HepG2 (cell line): ENCODE data around the gene LRRTM3. TPM values are rescaled to one million over a fixed set of nuclear protein-coding genes. Genes with fewer than 3 reads are reported as not detected.

ENCODE experiments used
- ATAC-seq: fragments of 200-7000 bp; cut with Tn5 transposase; 3 replicates; pipeline ENCODE4 v1.9.1; 2020; ENCODE audit warnings: mild to moderate bottlenecking, moderate library complexity
- BruUV-seq: library from RNA; stranded (reverse); fragments of 400-500 nt; replicated peaks from 2 replicates; lab custom pipeline; 2021; lab: Mats Ljungman, UMichigan
- CTCF ChIA-PET: fragments of 300-600 bp; formaldehyde crosslinking; extraction: SDS; loops from one replicate; lab custom pipeline; 2021; ENCODE audit warnings: low total read pairs, inconsistent platforms, low intra/inter-chr PET ratio; lab: Yijun Ruan, JAX
- POLR2A ChIA-PET: fragments of 350-600 bp; sonication (Branson Sonifier 250); formaldehyde crosslinking; loops from one replicate; lab custom pipeline; 2020; ENCODE audit warnings: antibody characterized with exemption, inconsistent platforms; lab: Yijun Ruan, JAX
- DNase-seq: peaks from one replicate; pipeline ENCODE4 v3.0.0-alpha.2; 2015; ENCODE audit warnings: low spot score
- FAIRE-seq: peaks from 3 replicates; lab custom pipeline; 2011; peaks lifted over from hg19 to GRCh38; lab: Jason Lieb, UNC
- H2AFZ ChIP-seq: one replicate; pipeline ENCODE4 v1.6.1; 2011; ENCODE audit warnings: low read length, inconsistent platforms
- H3K27ac ChIP-seq: fragments of 300-600 bp; 3 replicates; pipeline ENCODE4 v1.8.0; 2011; ENCODE audit warnings: mixed run types, mild to moderate bottlenecking, mixed read lengths, low read length, inconsistent platforms; ENCODE audit not compliant: insufficient read depth; ENCODE audit errors: extremely low read length
- H3K27me3 ChIP-seq, 2 experiments: fragments of 200-600 bp in 1 of 2; 2 replicates in 1 of 2; 3 replicates in 1 of 2; pipeline versions ENCODE4 v1.6.0 to v1.8.0; 2011; ENCODE audit warnings: low read length in 2 of 2, mild to moderate bottlenecking in 2 of 2, moderate library complexity in 2 of 2, inconsistent platforms in 1 of 2; ENCODE audit not compliant: insufficient read depth in 2 of 2, control insufficient read depth in 1 of 2
- H3K36me3 ChIP-seq, 2 experiments: fragments of 200-600 bp in 1 of 2; replicated peaks in 1 of 2; 2 replicates in 1 of 2; 3 replicates in 1 of 2; pipeline versions ENCODE4 v1.5.1 to v1.8.0; 2011; ENCODE audit warnings: low read length in 2 of 2, inconsistent platforms in 1 of 2; ENCODE audit not compliant: insufficient read depth in 2 of 2, control insufficient read depth in 1 of 2
- H3K4me1 ChIP-seq: 2 replicates; pipeline ENCODE4 v1.5.1; 2012; ENCODE audit warnings: low read length, inconsistent platforms; ENCODE audit not compliant: insufficient read depth
- H3K4me2 ChIP-seq: 2 replicates; pipeline ENCODE4 v1.6.0; 2011; ENCODE audit warnings: low read depth, low read length, inconsistent platforms
- H3K4me3 ChIP-seq, 3 experiments: fragments of 200-600 bp in 1 of 3; sonication (generic), shearing (Covaris generic) in 1 of 3; replicated peaks in 1 of 3; 2 replicates each; pipeline ENCODE4 v1.5.1; 2011 to 2016; ENCODE audit warnings: low read length in 3 of 3, inconsistent platforms in 2 of 3, low read depth in 2 of 3, mild to moderate bottlenecking in 2 of 3, control low read depth in 1 of 3, mixed read lengths in 1 of 3; ENCODE audit not compliant: insufficient read depth in 1 of 3
- H3K79me2 ChIP-seq: one replicate; pipeline ENCODE4 v1.6.1; 2011; ENCODE audit warnings: low read length, inconsistent platforms; ENCODE audit not compliant: insufficient read depth
- H3K9ac ChIP-seq: 2 replicates; pipeline ENCODE4 v1.6.0; 2011; ENCODE audit warnings: mild to moderate bottlenecking, low read depth, low read length, inconsistent platforms; ENCODE audit not compliant: insufficient read depth
- H3K9me3 ChIP-seq: 2 replicates; pipeline ENCODE4 v1.5.1; 2012; ENCODE audit warnings: mild to moderate bottlenecking, low read length
- H4K20me1 ChIP-seq: 2 replicates; pipeline ENCODE4 v1.6.0; 2011; ENCODE audit warnings: inconsistent platforms, mild to moderate bottlenecking, low read length, moderate library complexity; ENCODE audit not compliant: insufficient read depth
- ARID2 ChIP-seq: sonication (generic); formaldehyde crosslinking; IDR thresholded peaks from 2 replicates; pipeline ENCODE4 v1.8.1; 2022; ENCODE audit warnings: mild to moderate bottlenecking, missing genetic modification reagents, borderline replicate concordance
- MIXL1 ChIP-seq: IDR thresholded peaks from 2 replicates; pipeline ENCODE4 v1.6.1; 2016
- MXI1 ChIP-seq: IDR thresholded peaks from 3 replicates; pipeline ENCODE4 v1.6.1; 2012; ENCODE audit warnings: low read depth, low read length, inconsistent platforms, borderline replicate concordance
- NCOA2 ChIP-seq: sonication (generic); formaldehyde crosslinking; IDR thresholded peaks from 2 replicates; pipeline ENCODE4 v1.8.0; 2022; ENCODE audit warnings: inconsistent platforms
- SETDB1 ChIP-seq: sonication (generic); formaldehyde crosslinking; IDR thresholded peaks from 2 replicates; pipeline ENCODE4 v1.5.1; 2020; ENCODE audit warnings: missing genetic modification reagents, mild to moderate bottlenecking, borderline replicate concordance
- SNAPC2 ChIP-seq: sonication (generic); formaldehyde crosslinking; IDR thresholded peaks from 2 replicates; pipeline ENCODE4 v1.8.1; 2022; ENCODE audit warnings: mild to moderate bottlenecking, missing genetic modification reagents
- TCF7L2 ChIP-seq: IDR thresholded peaks from 2 replicates; pipeline ENCODE4 v1.6.1; 2011; ENCODE audit warnings: mild to moderate bottlenecking, low read depth, low read length, moderate library complexity
- YY1 ChIP-seq: IDR thresholded peaks from 2 replicates; pipeline ENCODE4 v1.6.1; 2011; ENCODE audit warnings: low read length, low read depth, moderate library complexity, mild to moderate bottlenecking; ENCODE audit not compliant: insufficient read depth, insufficient replicate concordance
- ZNF230 ChIP-seq: sonication (generic); formaldehyde crosslinking; IDR thresholded peaks from 2 replicates; pipeline ENCODE4 v1.4.0; 2020; ENCODE audit warnings: mild to moderate bottlenecking, missing genetic modification reagents
- ZNF24 ChIP-seq: fragments of 450-650 bp; IDR thresholded peaks from 2 replicates; pipeline ENCODE4 v1.6.1; 2017; ENCODE audit warnings: antibody characterized with exemption, mild to moderate bottlenecking
- ZNF883 ChIP-seq: sonication (generic); formaldehyde crosslinking; IDR thresholded peaks from 2 replicates; pipeline ENCODE4 v1.5.1; 2020; ENCODE audit warnings: mild to moderate bottlenecking, missing genetic modification reagents; ENCODE audit errors: not compliant biosample characterization
- ZSCAN20 ChIP-seq: sonication (generic); formaldehyde crosslinking; IDR thresholded peaks from 2 replicates; pipeline ENCODE4 v1.4.0; 2020; ENCODE audit warnings: missing genetic modification reagents, mild to moderate bottlenecking, borderline replicate concordance
- ZSCAN31 ChIP-seq: sonication (generic); formaldehyde crosslinking; IDR thresholded peaks from 2 replicates; pipeline ENCODE4 v1.5.0; 2020; ENCODE audit warnings: low read depth, mild to moderate bottlenecking, missing genetic modification reagents
- WGBS: methylation state at CpG from one replicate; pipeline ENCODE4 v1.1.6; 2017; ENCODE audit warnings: low lambda C conversion rate; 5-methylcytosine and 5-hydroxymethylcytosine counted together
- in situ Hi-C: cut with HindIII; loops from 2 replicates; pipeline ENCODE4 v1.10.0; 2017; ENCODE audit warnings: low pct_unique_long_range_greater_than_20kb; ENCODE audit not compliant: extremely low pct_ligation_motif_present
- intact Hi-C: fragments of 100-400 bp; cut with micrococcal nuclease; formaldehyde crosslinking; loops from one replicate; pipeline ENCODE4 v1.10.0; 2022; ENCODE audit not compliant: unreplicated experiment
- polyA plus RNA-seq, 8 experiments: library from polyadenylated mRNA; depleted of rRNA in 3 of 8; stranded (reverse) in 7 of 8; unstranded in 1 of 8; fragments of >200 nt; fragmentation: Illumina TruSeq in 4 of 8; extraction: Trizol in 4 of 8; gene quantifications; 2 replicates each; pipeline versions ENCODE4 v1.2.1 to v1.2.3, GENCODE V29; 2011 to 2016; ENCODE audit warnings: low read depth in 4 of 8, missing spikeins in 1 of 8, mixed read lengths in 1 of 8; ENCODE audit not compliant: insufficient read depth in 1 of 8
- total RNA-seq, 5 experiments: library from RNA; depleted of rRNA; stranded (reverse); fragments of >200 nt; fragmentation: Illumina TruSeq; extraction: Trizol; gene quantifications; 2 replicates each; pipeline ENCODE4 v1.2.3, GENCODE V29; 2016; ENCODE audit warnings: low read depth in 1 of 5
- TF ChIP-seq, protein P1 (sequence below): sonication (generic); formaldehyde crosslinking; IDR thresholded peaks from 2 replicates; pipeline ENCODE4 v1.5.1; 2020; ENCODE audit warnings: missing genetic modification reagents, mild to moderate bottlenecking, borderline replicate concordance
- TF ChIP-seq, protein P2 (sequence below): sonication (generic); formaldehyde crosslinking; IDR thresholded peaks from 2 replicates; pipeline ENCODE4 v1.8.1; 2023; ENCODE audit warnings: mild to moderate bottlenecking, moderate library complexity, missing genetic modification reagents
- TF ChIP-seq, protein P3 (sequence below): sonication (generic); formaldehyde crosslinking; conservative IDR thresholded peaks from 2 replicates; pipeline ENCODE4 v1.8.0; 2022; ENCODE audit warnings: mild to moderate bottlenecking, moderate library complexity, missing genetic modification reagents

LRRTM3 gene
- total and polyA plus RNA-seq, 2 of the 13 experiments (the other 11 are each of a cell fraction or from before 2014, with no cell fraction given): not detected

DNA sequence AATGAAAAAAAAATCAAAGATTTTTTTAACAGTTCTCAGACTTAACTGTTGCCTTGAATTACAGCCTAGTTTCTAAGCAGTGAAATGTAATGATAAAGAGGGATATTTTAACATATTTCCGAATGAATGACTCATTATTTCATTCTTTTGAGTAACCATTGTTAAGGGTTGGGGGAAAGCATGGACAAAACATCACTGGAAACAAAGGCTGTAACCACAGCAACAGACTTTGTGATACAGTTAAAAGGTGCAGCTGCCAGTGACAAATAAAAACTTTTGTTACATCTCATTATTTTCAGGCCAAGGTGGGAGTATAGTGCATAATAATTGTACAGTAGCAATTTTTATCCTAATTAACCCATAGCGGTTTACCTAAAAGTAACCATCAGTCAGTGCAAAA is 172.6 kb downstream of the LRRTM3 start:
- no peak for ATAC-seq
- H3K9me3 ChIP-seq: no peaks in the 10 kb centered on the region
- BruUV-seq: no TSS peak
- no peaks in the 10 kb centered on the region for H3K27me3 ChIP-seq
- H2AFZ ChIP-seq: no peak overlapping the region
- CTCF ChIA-PET: no interaction called here
- POLR2A ChIA-PET: no interaction called here
- H3K4me2 ChIP-seq: no peak overlapping the region
- TF ChIP-seq ZSCAN31 (CRISPR knock-in tag): no peak
- no peak for TF ChIP-seq MXI1
- no peak for TF ChIP-seq ZNF24
- TF ChIP-seq SETDB1 (CRISPR knock-in tag): no peak
- no peak for TF ChIP-seq MIXL1 (CRISPR knock-in tag)
- TF ChIP-seq, protein P1, sequence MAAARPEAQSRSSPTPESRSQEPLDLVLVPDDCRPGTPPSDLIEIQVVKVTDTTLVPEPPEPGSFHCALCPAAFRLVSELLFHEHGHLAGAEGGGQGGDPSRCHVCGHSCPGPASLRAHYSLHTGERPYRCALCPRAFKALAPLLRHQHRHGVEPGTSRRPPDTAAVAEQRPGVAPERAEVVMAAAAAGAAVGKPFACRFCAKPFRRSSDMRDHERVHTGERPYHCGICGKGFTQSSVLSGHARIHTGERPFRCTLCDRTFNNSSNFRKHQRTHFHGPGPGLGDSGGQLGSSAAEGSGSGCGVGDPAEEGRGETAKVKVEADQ (CRISPR knock-in tag): no peak
- no peak for TF ChIP-seq ZSCAN20 (CRISPR knock-in tag)
- no peak for TF ChIP-seq TCF7L2
- TF ChIP-seq, protein P2, sequence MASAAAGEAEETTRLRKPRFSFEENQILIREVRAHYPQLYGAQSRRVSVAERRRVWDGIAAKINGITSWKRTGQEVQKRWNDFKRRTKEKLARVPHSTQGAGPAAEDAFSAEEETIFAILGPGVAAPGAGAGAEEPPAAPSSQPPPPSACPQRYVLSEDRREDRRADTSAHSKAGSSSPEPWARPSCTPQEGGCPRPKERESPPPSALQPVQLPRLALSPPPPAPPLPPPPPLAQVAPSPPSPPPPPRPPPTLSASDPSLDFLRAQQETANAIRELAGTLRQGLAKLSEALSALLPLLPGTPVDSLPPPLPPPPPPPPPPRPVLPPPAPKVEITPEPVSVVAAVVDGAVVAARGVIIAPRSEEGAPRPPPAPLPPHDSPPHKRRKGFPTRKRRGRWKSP: no peak
- no peak for TF ChIP-seq ARID2 (CRISPR knock-in tag)
- TF ChIP-seq SNAPC2 (CRISPR knock-in tag): no peak
- no peak for TF ChIP-seq ZNF883 (CRISPR knock-in tag)
- TF ChIP-seq NCOA2 (CRISPR knock-in tag): no peak
- TF ChIP-seq ZNF230 (CRISPR knock-in tag): no peak
- TF ChIP-seq, protein P3, sequence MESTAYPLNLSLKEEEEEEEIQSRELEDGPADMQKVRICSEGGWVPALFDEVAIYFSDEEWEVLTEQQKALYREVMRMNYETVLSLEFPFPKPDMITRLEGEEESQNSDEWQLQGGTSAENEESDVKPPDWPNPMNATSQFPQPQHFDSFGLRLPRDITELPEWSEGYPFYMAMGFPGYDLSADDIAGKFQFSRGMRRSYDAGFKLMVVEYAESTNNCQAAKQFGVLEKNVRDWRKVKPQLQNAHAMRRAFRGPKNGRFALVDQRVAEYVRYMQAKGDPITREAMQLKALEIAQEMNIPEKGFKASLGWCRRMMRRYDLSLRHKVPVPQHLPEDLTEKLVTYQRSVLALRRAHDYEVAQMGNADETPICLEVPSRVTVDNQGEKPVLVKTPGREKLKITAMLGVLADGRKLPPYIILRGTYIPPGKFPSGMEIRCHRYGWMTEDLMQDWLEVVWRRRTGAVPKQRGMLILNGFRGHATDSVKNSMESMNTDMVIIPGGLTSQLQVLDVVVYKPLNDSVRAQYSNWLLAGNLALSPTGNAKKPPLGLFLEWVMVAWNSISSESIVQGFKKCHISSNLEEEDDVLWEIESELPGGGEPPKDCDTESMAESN (CRISPR knock-in tag): no peak
- TF ChIP-seq YY1: no peak
- TF ChIP-seq, all 625 proteins: peak for 0
- Histone ChIP-seq H3K4me3 (no peak overlapping the region), H3K27ac (no peak overlapping the region), H3K36me3 (no peaks in the 10 kb centered on the region), H4K20me1 (no peaks in the 10 kb centered on the region), H3K79me2 (no peaks in the 10 kb centered on the region), H3K9ac (no peak overlapping the region), H3K4me1 (no peaks in the 10 kb centered on the region)
- intact Hi-C loops (no loop called here), in situ Hi-C loops (no loop called here)
- no peak for DNase-seq
- no peak for FAIRE-seq
- WGBS: 21% methylated on average over 2 of the region's 2 CpGs
